Small intestine (tissue), 7 donors: ENCODE results near the gene MAML2. TPM values are rescaled to one million over a fixed set of nuclear protein-coding genes. Genes with fewer than 3 reads are reported as not detected.

Experiments
- DNase-seq, 2 donors: peaks; one replicate each; pipeline versions ENCODE4 v3.0.0 to v3.0.0-alpha.2; 2013
- FAIRE-seq: peaks from 2 replicates; lab custom pipeline; 2012; peaks lifted over from hg19 to GRCh38; lab: Jason Lieb, UNC
- H3K27ac ChIP-seq, 3 donors: one replicate each; pipeline ENCODE4 v1.5.1; 2013; ENCODE audit warnings: low read length in 2 of 3, mild to moderate bottlenecking in 2 of 3, control low read depth in 1 of 3, inconsistent platforms in 1 of 3, low read depth in 1 of 3, moderate library complexity in 1 of 3
- H3K27me3 ChIP-seq, 3 donors: one replicate each; pipeline ENCODE4 v1.6.1; 2013; ENCODE audit warnings: low read length in 3 of 3, inconsistent platforms in 1 of 3; ENCODE audit not compliant: control insufficient read depth in 3 of 3, insufficient read depth in 3 of 3
- H3K36me3 ChIP-seq, 3 donors: one replicate each; pipeline ENCODE4 v1.6.1; 2013; ENCODE audit warnings: low read length in 3 of 3, inconsistent platforms in 1 of 3, low read depth in 1 of 3, mild to moderate bottlenecking in 1 of 3, moderate library complexity in 1 of 3; ENCODE audit not compliant: control insufficient read depth in 3 of 3, insufficient read depth in 2 of 3
- H3K4me1 ChIP-seq, 3 donors: one replicate each; pipeline ENCODE4 v1.6.1; 2013; ENCODE audit warnings: low read length in 2 of 3, inconsistent platforms in 1 of 3, low read depth in 1 of 3, mild to moderate bottlenecking in 1 of 3, moderate library complexity in 1 of 3; ENCODE audit not compliant: control insufficient read depth in 3 of 3, insufficient read depth in 2 of 3
- H3K4me3 ChIP-seq, 3 donors: one replicate each; pipeline ENCODE4 v1.5.1; 2013; ENCODE audit warnings: low read length in 3 of 3, control low read depth in 1 of 3, inconsistent platforms in 1 of 3, low read depth in 1 of 3, mild to moderate bottlenecking in 1 of 3, moderate library complexity in 1 of 3
- H3K9me3 ChIP-seq, 2 donors: one replicate each; pipeline ENCODE4 v1.6.1; 2013; ENCODE audit warnings: low read depth in 1 of 2, low read length in 1 of 2; ENCODE audit not compliant: control insufficient read depth in 2 of 2, insufficient read depth in 1 of 2
- WGBS, 3 donors: extraction: QIAGEN DNeasy Blood & Tissue Kit; methylation state at CpG; one replicate each; pipeline ENCODE4 v1.1.7; 2013; 5-methylcytosine and 5-hydroxymethylcytosine counted together
- polyA plus RNA-seq, 4 donors: library from polyadenylated mRNA; stranded (reverse) in 3 of 4; unstranded in 1 of 4; fragments of 200-250 nt in 3 of 4; fragments of 120-200 nt in 1 of 4; gene quantifications; one replicate each; pipeline versions ENCODE4 v1.2.1 to v1.2.3, GENCODE V29; 2013
- donor health status: healthy with polysubstance abuse.
- donor health status: control.
- donor health status: control.
- donor health status: Bipolar disorder and iron deficiency.
- donor health status: healthy.

MAML2 gene
- polyA plus RNA-seq, 4 donors, result 0.45 to 11.6 (median 1.6) TPM

DNA sequence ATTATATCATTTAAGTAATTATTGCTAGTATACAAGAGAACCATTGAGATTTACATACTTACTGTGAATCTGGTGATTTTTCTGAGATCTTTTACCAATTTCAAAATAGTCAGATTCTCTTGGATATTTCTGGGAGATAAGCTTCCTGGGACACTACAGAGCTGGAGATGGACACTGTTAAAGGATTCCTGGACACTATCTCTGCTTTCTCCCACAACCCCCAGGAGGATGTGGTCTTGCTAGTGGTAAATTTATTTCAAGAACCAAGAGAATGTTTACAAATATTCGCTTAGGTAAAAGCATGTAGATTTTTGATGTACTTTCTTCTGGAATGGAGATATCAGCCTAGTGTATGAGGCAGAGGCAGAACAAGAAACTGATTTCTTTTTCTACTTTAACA is 33.8 kb upstream of the MAML2 start:
- H3K27me3 ChIP-seq, result no peaks in the 10 kb centered on the region
- H3K4me1 ChIP-seq, result no peaks in the 10 kb centered on the region
- DNase-seq, result no peak
- 76 to 96% (median 88%) methylated on average over 1 of the region's 1 CpG for WGBS, 3 donors
- H3K36me3 ChIP-seq, result peaks cover 0 to 2% (median 0%) of the 10 kb centered on the region in 3 donors
- no peak overlapping the region for H3K27ac ChIP-seq
- FAIRE-seq, result no peak
- no peaks in the 10 kb centered on the region for H3K9me3 ChIP-seq
- H3K4me3 ChIP-seq, result no peak overlapping the region

GRCh38 chr11:96373826-96374225 is 30.8 kb upstream of the MAML2 start:
- H3K36me3 ChIP-seq, result peaks cover 0 to 2% (median 0%) of the 10 kb centered on the region in 3 donors
- H3K27ac ChIP-seq, result no peak overlapping the region
- no peaks in the 10 kb centered on the region for H3K27me3 ChIP-seq
- H3K9me3 ChIP-seq, result peaks cover 0 to 1% of the 10 kb centered on the region in 2 donors
- H3K4me3 ChIP-seq, result no peak overlapping the region
- no peak for DNase-seq
- 94 to 98% (median 96%) methylated on average over 4 of the region's 4 CpGs for WGBS, 3 donors
- FAIRE-seq, result no peak
- no peaks in the 10 kb centered on the region for H3K4me1 ChIP-seq

DNA sequence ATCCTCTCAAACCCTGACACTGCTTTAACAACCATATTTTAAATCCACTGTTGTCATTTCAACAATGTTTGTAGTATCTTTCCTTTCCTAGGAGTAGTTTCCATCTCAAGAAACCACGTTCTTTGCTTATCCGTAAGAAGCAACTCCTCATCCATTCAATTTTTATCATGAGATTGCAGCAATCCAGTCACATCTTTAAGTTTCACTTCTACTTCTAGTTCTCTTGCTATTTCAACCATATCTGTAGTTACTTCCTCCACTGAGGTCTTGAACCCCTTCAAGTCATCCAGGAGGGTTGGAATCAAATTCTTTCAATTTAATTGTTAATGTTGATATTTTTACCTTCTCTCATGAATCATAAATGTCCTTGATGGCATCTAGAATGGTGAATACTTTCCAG is 24.3 kb upstream of the MAML2 start:
- Histone ChIP-seq H3K9me3 (peaks cover 0 to 13% of the 10 kb centered on the region in 2 donors), H3K4me3 (no peak overlapping the region), H3K36me3 (peaks cover 0 to 6% (median 2%) of the 10 kb centered on the region in 3 donors), H3K27ac (no peak overlapping the region), H3K27me3 (no peaks in the 10 kb centered on the region), H3K4me1 (no peaks in the 10 kb centered on the region)
- DNase-seq, result no peak
- WGBS, 3 donors, result 88 to 100% (median 96%) methylated on average over 2 of the region's 2 CpGs
- FAIRE-seq, result no peak

DNA sequence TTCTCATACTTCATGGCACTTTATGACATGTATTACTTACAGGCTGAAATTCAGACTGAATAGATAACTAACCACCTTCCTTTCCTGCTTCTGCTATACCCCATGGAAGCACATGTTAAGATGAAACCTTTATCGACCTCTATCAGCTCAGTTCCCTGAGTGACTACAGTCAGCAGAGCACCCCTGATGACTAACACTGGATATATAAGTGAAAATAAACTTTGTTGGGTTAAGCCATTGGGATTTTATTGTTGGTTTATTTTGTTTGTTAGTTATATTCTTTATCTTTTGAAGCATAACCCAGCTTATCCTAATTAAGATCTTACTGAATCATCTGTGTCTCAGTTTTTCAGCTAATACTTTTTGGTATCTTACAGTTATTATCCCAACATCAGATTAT is 23.0 kb upstream of the MAML2 start:
- FAIRE-seq (no peak), DNase-seq (no peak)
- Histone ChIP-seq H3K4me3 (no peak overlapping the region), H3K27ac (no peak overlapping the region), H3K27me3 (no peaks in the 10 kb centered on the region), H3K9me3 (peaks cover 0 to 13% of the 10 kb centered on the region in 2 donors), H3K36me3 (peaks cover 0 to 6% (median 2%) of the 10 kb centered on the region in 3 donors), H3K4me1 (no peaks in the 10 kb centered on the region)
- 65 to 83% (median 79%) methylated on average over 1 of the region's 1 CpG for WGBS, 3 donors

- WGBS, 3 donors, result 16 to 64% (median 41%) methylated on average over 1 of the region's 1 CpG
- peaks cover 0 to 13% of the 10 kb centered on the region in 2 donors for H3K9me3 ChIP-seq
Measured at GRCh38 chr11:96365493-96365892, 22.5 kb upstream of the MAML2 start.

GRCh38 chr11:96361778-96362177 is 18.8 kb upstream of the MAML2 start:
- Histone ChIP-seq H3K9me3 (no peaks in the 10 kb centered on the region), H3K27me3 (no peaks in the 10 kb centered on the region), H3K4me1 (no peaks in the 10 kb centered on the region), H3K27ac (no peak overlapping the region), H3K4me3 (no peak overlapping the region), H3K36me3 (peaks cover 0 to 3% (median 2%) of the 10 kb centered on the region in 3 donors)
- 61 to 75% (median 64%) methylated on average over 2 of the region's 2 CpGs for WGBS, 3 donors
- DNase-seq (no peak), FAIRE-seq (no peak)

More at GRCh38 chr11:96365493-96365892, 22.5 kb upstream of the MAML2 start:
- DNase-seq, result peak in 1 of 2 donors; percentile 3
- Histone ChIP-seq H3K4me1 (no peaks in the 10 kb centered on the region), H3K4me3 (no peak overlapping the region), H3K36me3 (peaks cover 0 to 6% (median 2%) of the 10 kb centered on the region in 3 donors), H3K27ac (no peak overlapping the region), H3K27me3 (no peaks in the 10 kb centered on the region)
- no peak for FAIRE-seq

DNA sequence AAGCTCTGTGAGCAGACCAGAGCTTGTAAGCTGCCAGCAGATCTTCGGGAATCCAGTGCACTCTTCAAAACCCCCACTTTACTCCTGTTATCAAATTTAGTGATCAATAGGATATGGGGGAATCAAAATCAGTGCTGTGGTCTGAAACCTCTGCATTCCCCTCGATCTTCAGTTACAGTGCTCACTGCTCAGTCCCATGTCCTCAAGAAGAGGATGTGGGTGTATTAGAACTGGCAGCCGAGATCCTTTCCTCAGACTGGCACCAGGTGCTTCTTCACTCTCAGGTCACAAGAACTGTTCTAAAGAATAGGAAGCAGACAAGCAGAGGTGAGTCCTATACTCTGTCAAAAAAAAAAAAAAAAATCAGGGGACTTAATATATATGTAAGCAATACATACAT is 15.3 kb upstream of the MAML2 start:
- H3K36me3 ChIP-seq, result peaks cover 0 to 2% (median 1%) of the 10 kb centered on the region in 3 donors
- DNase-seq, result no peak
- FAIRE-seq, result no peak
- H3K4me1 ChIP-seq, result no peaks in the 10 kb centered on the region
- no peak overlapping the region for H3K4me3 ChIP-seq
- no peaks in the 10 kb centered on the region for H3K9me3 ChIP-seq
- H3K27me3 ChIP-seq, result no peaks in the 10 kb centered on the region
- 81 to 87% (median 81%) methylated on average over 3 of the region's 3 CpGs for WGBS, 3 donors
- H3K27ac ChIP-seq, result no peak overlapping the region

DNA sequence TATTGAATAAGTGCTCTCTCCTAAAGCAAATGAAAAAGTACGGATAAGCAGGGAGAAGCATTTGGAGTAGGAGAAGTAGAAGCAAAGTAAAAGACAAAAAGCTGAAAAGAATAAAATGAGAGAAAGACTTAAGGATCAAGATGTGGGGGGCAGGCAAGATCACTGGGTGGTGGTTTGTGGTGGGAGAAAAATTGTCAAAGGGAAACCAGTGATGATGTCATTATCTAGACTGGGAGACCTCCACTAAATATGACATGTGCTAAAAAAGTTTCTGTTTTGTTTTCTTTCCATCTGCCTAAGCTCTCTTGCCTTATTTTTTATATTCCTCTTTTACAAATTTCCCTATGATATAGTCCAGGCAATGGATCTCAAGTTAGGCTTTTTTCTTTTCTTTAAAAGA is 14.8 kb upstream of the MAML2 start:
- FAIRE-seq (no peak), DNase-seq (no peak)
- H3K4me3 ChIP-seq, result no peak overlapping the region
- no peaks in the 10 kb centered on the region for H3K9me3 ChIP-seq
- H3K27me3 ChIP-seq, result no peaks in the 10 kb centered on the region
- H3K4me1 ChIP-seq, result no peaks in the 10 kb centered on the region
- no peak overlapping the region for H3K27ac ChIP-seq
- 93 to 97% (median 94%) methylated on average over 1 of the region's 1 CpG for WGBS, 3 donors
- peaks cover 0 to 2% (median 1%) of the 10 kb centered on the region in 3 donors for H3K36me3 ChIP-seq

DNA sequence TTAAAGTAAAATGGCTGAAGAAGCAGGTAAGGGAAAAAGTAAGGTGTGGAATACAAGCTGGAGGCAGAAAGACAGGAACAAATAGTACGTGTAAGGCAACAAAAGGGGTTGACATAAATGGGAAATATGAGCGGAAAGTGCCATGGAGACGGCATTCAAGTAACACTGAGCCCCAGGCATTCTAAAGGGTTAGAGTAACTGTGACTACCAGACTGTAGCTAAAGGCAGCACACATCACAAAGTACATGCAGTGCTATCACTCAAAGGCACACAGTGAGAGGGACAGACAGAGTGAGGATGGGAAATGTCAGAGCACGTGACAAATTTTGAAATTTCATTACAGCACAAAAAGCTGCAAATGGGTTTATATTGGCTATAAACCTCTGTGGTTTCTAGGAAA is 13.9 kb upstream of the MAML2 start:
- WGBS, 3 donors, result 96 to 98% (median 97%) methylated on average over 4 of the region's 4 CpGs
- Histone ChIP-seq H3K27ac (no peak overlapping the region), H3K36me3 (peaks cover 1 to 3% (median 2%) of the 10 kb centered on the region in 3 donors), H3K4me3 (no peak overlapping the region), H3K9me3 (no peaks in the 10 kb centered on the region), H3K4me1 (no peaks in the 10 kb centered on the region), H3K27me3 (no peaks in the 10 kb centered on the region)
- DNase-seq, result no peak
- FAIRE-seq, result no peak
